Panc1 (cell line): ENCODE results near the gene PFDN4. TPM values are rescaled to one million over a fixed set of nuclear protein-coding genes. Genes with fewer than 3 reads are reported as not detected.

Experiments
- ATAC-seq: fragments of 200-7000 bp; cut with Tn5 transposase; 2 replicates; pipeline ENCODE4 v1.9.1; 2020; ENCODE audit warnings: mild to moderate bottlenecking, moderate library complexity
- BruUV-seq: library from RNA; stranded (reverse); fragments of 400-500 nt; replicated peaks from 2 replicates; lab custom pipeline; 2021; lab: Mats Ljungman, UMichigan
- CTCF ChIA-PET: fragments of 300-600 bp; sonication (Branson Sonifier 250); formaldehyde crosslinking; loops from one replicate; lab custom pipeline; 2022; ENCODE audit warnings: antibody characterized with exemption; lab: Charles Lee
- POLR2A ChIA-PET: fragments of 300-600 bp; sonication (Branson Sonifier 250); formaldehyde crosslinking; loops from one replicate; lab custom pipeline; 2022; ENCODE audit warnings: antibody characterized with exemption; lab: Charles Lee
- DNase-seq: peaks from one replicate; pipeline ENCODE4 v3.0.0-alpha.2; 2010; ENCODE audit warnings: low read depth, low spot score
- H3K27ac ChIP-seq: 2 replicates; pipeline ENCODE4 v1.5.1; 2011; ENCODE audit warnings: mild to moderate bottlenecking, low read length, inconsistent platforms
- H3K27me3 ChIP-seq: fragments of 200-500 bp; sonication (Bioruptor generic); 2 replicates; pipeline ENCODE4 v1.6.0; 2014; ENCODE audit warnings: low read length, inconsistent platforms; ENCODE audit not compliant: control insufficient read depth, insufficient read depth
- H3K36me3 ChIP-seq: fragments of 200-500 bp; sonication (Bioruptor generic); 2 replicates; pipeline ENCODE4 v1.5.1; 2014; ENCODE audit warnings: inconsistent platforms, mild to moderate bottlenecking, low read length, moderate library complexity; ENCODE audit not compliant: control insufficient read depth, insufficient read depth
- H3K4me1 ChIP-seq: 2 replicates; pipeline ENCODE4 v1.5.1; 2011; ENCODE audit warnings: inconsistent platforms, mild to moderate bottlenecking, low read length, moderate library complexity; ENCODE audit not compliant: control insufficient read depth, insufficient read depth
- H3K4me3 ChIP-seq, 2 experiments: 2 replicates each; pipeline ENCODE4 v1.5.1; 2011 to 2012; ENCODE audit warnings: low read depth in 2 of 2, low read length in 2 of 2, mild to moderate bottlenecking in 2 of 2, inconsistent platforms in 1 of 2, moderate library complexity in 1 of 2
- H3K9me3 ChIP-seq: fragments of 200-500 bp; sonication (Bioruptor generic); 2 replicates; pipeline ENCODE4 v1.5.1; 2014; ENCODE audit warnings: low read depth, mild to moderate bottlenecking, inconsistent platforms, low read length, moderate library complexity; ENCODE audit not compliant: control insufficient read depth, insufficient read depth
- CTCF ChIP-seq: fragments of 450-650 bp; IDR thresholded peaks from 2 replicates; pipeline ENCODE4 v1.5.1; 2017; ENCODE audit warnings: mild to moderate bottlenecking
- POLR2AphosphoS5 ChIP-seq: IDR thresholded peaks from 2 replicates; pipeline ENCODE4 v1.6.1; 2012; ENCODE audit warnings: mild to moderate bottlenecking, low read depth, low read length, moderate library complexity
- SIN3A ChIP-seq: IDR thresholded peaks from 2 replicates; pipeline ENCODE4 v1.6.1; 2012; ENCODE audit warnings: low read depth, mild to moderate bottlenecking, low read length, moderate library complexity, borderline replicate concordance; ENCODE audit not compliant: insufficient read depth
- TCF7L2 ChIP-seq: IDR thresholded peaks from 2 replicates; pipeline ENCODE4 v1.6.1; 2011; ENCODE audit warnings: mild to moderate bottlenecking, low read depth, low read length, inconsistent platforms
- in situ Hi-C: cut with HindIII; loops from 2 replicates; pipeline ENCODE4 v1.10.0; 2016; ENCODE audit warnings: low sequenced_read_pairs, low pct_unique_long_range_greater_than_20kb
- intact Hi-C: fragments of 100-400 bp; cut with micrococcal nuclease; formaldehyde crosslinking; loops from one replicate; pipeline ENCODE4 v1.10.0; 2022; ENCODE audit not compliant: unreplicated experiment
- total RNA-seq: library from RNA; stranded (reverse); gene quantifications from one replicate; pipeline ENCODE4 v1.2.1, GENCODE V29; 2021; ENCODE audit not compliant: unreplicated experiment
- TF ChIP-seq, protein P1 (sequence below), 2 experiments: IDR thresholded peaks; 2 replicates each; pipeline ENCODE4 v1.6.1; 2011 to 2012; ENCODE audit warnings: low read depth in 2 of 2, control low read depth in 1 of 2, low read length in 1 of 2, mild to moderate bottlenecking in 1 of 2, moderate library complexity in 1 of 2; ENCODE audit not compliant: insufficient read depth in 1 of 2

The PFDN4 gene
- total RNA-seq, 1 experiment from 2014 or later: 48.2 TPM

DNA sequence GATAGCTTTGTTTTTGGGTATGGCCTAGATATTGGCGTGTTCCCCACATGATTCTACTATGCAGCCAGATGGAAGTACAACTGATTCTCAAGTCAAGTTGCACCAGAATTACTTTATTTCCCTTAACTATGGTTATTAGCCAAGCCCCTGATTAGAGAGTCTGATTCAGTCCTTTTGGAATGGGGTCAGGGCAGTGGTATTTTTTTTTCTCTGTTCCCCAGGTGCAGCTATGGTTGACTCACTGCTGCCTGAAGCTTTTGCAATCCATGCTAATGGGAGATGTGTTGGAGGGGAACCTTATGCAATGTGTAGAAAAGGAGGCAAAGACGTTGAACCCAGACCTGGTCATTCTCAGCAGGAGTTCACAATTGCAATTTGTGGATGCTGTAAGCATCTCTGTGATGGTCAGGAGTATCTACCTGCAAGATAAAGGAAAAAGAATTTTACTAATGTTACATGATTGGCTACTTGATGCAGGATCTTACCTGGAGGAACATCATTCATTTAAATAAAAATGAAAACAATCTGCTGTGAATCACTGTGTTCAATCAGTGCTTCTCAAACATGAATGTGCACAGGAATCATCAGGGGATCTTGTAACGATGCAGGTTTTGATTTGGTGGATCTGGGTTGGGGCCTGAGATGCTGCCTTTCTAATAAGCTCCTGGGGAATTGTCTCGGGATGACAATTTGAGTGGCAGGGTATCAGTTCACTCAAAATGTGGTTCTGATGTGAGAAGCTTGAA lies 49.4 kb downstream of the PFDN4 start:
- Histone ChIP-seq H3K27me3 (no peaks in the 10 kb centered on the region), H3K4me1 (no peaks in the 10 kb centered on the region), H3K4me3 (no peak overlapping the region), H3K36me3 (no peaks in the 10 kb centered on the region), H3K27ac (no peak overlapping the region), H3K9me3 (no peaks in the 10 kb centered on the region)
- CTCF ChIA-PET: no interaction called here
- BruUV-seq: no TSS peak
- DNase-seq (no peak), ATAC-seq (no peak)
- in situ Hi-C loops: no loop called here
- POLR2A ChIA-PET: interaction anchor here (0.6 kb wide), 1 partner anchor 250 kb away, joined by 3 read pairs; no protein-coding TSS in a partner anchor
- intact Hi-C loops: no loop called here
- TF ChIP-seq, protein P1, sequence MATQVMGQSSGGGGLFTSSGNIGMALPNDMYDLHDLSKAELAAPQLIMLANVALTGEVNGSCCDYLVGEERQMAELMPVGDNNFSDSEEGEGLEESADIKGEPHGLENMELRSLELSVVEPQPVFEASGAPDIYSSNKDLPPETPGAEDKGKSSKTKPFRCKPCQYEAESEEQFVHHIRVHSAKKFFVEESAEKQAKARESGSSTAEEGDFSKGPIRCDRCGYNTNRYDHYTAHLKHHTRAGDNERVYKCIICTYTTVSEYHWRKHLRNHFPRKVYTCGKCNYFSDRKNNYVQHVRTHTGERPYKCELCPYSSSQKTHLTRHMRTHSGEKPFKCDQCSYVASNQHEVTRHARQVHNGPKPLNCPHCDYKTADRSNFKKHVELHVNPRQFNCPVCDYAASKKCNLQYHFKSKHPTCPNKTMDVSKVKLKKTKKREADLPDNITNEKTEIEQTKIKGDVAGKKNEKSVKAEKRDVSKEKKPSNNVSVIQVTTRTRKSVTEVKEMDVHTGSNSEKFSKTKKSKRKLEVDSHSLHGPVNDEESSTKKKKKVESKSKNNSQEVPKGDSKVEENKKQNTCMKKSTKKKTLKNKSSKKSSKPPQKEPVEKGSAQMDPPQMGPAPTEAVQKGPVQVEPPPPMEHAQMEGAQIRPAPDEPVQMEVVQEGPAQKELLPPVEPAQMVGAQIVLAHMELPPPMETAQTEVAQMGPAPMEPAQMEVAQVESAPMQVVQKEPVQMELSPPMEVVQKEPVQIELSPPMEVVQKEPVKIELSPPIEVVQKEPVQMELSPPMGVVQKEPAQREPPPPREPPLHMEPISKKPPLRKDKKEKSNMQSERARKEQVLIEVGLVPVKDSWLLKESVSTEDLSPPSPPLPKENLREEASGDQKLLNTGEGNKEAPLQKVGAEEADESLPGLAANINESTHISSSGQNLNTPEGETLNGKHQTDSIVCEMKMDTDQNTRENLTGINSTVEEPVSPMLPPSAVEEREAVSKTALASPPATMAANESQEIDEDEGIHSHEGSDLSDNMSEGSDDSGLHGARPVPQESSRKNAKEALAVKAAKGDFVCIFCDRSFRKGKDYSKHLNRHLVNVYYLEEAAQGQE (IDR thresholded peaks at IDR 0.05; ENCODE audit: insufficient read depth in 1 of 2, low read depth in 2 of 2, low read length in 1 of 2): no peak
- TF ChIP-seq CTCF (no peak), POLR2AphosphoS5 (no peak), TCF7L2 (no peak), SIN3A (no peak)

GRCh38 chr20:54260116-54260515 lies 52.2 kb downstream of the PFDN4 start:
- DNase-seq (no peak), ATAC-seq (no peak)
- TF ChIP-seq TCF7L2: no peak
- TF ChIP-seq, protein P1 (IDR thresholded peaks at IDR 0.05; ENCODE audit: insufficient read depth in 1 of 2, low read depth in 2 of 2, low read length in 1 of 2): no peak
- TF ChIP-seq SIN3A: no peak
- no peak for TF ChIP-seq POLR2AphosphoS5
- TF ChIP-seq CTCF: no peak
- in situ Hi-C loops (no loop called here), intact Hi-C loops (no loop called here)
- ChIA-PET POLR2A (no interaction called here), CTCF (interaction anchor here (0.5 kb wide), 1 partner anchor 389 kb away, joined by 4 read pairs; no protein-coding TSS in a partner anchor)
- BruUV-seq: no TSS peak
- no peaks in the 10 kb centered on the region for H3K36me3 ChIP-seq
- H3K27me3 ChIP-seq: no peaks in the 10 kb centered on the region
- H3K9me3 ChIP-seq: no peaks in the 10 kb centered on the region
- H3K4me1 ChIP-seq: no peaks in the 10 kb centered on the region
- H3K27ac ChIP-seq: no peak overlapping the region
- H3K4me3 ChIP-seq: no peak overlapping the region
